ENCODE data around the gene PSMD9.

Gene PSMD9

DNA sequence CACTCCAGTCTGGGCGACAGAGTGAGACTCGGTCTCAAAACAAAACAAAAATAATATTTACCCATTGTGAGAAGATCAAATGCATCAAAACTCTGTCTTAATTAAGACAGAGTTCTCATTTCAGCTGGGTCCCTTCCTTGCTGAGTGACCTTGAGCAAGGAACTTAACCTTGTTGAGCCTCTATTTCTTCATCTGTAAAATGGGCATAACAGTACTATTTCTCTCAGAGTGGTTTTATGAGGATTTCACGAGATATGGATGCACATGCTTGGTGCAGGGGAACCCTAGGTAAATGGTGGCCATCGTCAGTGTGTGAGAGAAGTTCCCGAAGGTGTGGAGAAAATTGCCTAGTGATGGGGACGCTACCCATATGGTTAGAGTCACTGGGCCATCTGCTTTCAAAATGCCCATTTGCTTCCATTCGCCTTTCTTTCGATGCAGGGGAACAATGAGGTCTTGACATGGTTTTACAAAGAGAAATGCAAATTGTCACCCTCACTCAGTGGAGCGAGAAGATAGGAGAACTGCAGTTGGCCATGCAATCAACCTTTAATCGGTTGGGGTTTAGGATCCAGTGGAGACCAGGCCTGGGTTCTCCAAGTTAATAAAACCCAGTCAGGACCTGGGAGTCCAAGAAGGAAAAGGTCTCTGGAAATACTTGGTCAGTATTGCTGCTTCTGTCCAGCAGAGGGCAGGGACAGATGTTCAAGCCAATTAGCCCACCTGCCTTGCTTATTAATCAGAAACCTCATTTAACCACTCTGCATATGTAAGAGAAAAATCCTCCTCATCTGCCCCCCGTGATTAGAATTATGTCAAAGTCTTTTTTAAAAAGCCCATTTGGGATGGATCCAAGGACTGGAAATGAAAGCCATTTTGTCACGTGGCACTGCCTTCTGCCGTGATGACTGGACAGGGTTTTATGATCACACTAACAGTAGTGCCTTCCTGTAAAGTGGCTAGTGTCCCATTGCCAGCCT is 67.0 kb downstream of the PSMD9 start:
- DNase-seq (ENCODE audit: low read depth): no peak

DNA sequence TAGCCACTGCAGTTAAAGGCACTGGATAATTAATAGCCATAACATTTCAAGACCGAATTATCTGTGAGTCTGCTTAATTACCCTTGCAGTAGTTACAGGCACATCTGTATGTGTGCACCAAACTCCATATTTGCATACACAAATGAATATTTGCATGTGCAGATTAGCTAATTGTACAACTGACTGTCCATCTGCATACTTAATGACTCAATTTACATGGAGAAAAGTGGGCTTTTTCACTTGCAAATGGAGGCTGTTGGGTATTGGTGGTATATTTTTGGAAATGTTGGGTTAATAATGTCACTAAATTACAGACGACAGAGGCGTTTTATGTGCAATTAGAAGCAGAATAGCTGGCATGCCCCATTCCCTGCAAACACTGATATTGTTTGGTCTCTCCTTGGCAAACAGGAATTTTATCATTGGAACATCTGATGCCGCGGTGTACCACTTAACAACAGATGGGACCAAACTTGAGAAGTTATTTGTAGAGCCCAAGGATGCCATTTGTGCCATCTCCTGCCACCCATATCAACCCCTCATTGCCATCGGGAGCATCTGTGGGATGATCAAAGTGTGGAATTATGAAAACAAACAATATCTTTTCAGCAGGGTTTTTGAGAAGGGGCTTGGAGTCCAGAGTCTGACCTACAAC is 69.4 kb downstream of the PSMD9 start:
- DNase-seq (ENCODE audit: low read depth): no peak

DNA sequence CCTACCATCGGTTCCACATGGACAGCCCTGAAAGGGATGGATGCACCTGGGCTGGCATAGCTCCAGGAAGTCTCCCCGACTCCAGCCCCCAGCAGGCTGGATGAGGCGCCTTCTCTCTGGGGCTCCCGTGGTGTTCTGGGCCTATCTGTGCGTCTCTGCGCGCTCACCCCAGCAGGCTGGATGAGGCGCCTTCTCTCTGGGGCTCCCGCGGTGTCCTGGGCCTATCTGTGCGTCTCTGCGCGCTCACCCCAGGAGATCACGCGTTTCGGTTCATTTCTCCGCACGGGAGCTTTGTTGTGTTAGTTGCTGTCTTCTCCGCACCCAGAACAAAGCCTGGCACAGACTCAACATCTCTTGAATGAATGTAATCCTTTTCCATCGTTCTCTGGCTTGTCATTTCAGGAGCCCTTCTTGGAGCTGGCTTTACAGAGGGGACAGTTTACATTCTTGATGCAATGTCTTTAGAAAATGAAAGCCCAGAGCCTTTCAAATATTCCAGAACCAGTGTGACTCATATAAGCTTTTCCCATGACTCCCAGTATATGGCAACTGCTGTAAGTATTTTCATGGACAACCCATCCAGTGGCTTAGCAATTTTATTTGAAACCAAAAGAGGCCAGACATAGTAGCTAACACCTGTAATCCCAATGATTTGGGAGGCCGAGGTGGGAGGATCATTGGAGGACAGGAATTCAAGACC is 70.1 kb downstream of the PSMD9 start:
- no peak for DNase-seq (ENCODE audit: low read depth)

DNA sequence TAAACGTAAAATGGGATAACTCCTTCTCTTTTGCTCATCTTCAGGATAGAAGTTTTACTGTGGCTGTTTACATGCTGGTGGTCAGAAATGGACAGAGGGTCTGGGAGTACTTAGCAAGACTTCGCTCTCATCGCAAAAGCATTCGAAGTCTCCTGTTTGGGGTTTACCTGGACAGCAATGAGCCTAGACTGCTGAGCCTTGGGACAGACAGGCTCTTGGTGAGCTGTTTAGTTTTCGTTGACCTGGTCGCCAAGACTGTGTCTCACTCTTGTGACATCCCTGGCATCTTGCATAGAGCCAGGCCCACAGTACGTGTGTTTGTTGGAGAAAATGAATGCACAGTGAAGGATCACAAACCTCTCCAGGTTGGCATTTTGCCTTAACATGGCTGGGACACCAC is 72.0 kb downstream of the PSMD9 start:
- no peak for DNase-seq (ENCODE audit: low read depth)

DNA sequence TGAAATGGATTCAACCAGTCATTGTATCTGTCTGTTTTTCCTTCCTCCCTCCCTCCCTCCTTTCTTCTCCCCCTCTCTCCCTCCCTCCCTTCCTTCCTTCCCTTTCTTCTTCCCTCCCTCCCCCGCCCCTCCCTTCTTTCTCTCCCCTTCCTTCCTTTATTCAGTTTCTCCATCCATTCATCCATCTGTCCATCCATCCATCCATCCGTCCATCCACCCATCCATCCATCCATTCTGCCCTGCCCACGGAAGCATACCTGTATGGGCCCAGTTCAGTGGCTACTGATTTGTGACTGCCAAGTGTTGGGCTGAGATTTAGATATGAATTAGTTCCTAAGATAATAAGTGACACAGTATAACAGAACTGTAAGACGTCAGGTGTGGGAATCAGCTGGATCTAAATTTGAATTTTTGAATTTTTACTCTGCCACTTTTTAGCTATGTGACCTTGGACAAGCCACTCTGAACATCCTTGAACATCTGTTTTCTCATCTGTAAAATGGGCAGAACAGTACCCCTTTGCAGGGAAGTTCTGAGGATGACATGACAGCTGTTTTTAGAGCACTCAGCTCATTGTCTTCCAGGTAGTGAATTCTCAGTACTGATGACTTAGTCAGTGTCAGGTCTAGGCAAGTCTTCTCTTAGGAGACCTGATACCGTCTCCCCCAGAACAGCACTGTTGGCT is 72.7 kb downstream of the PSMD9 start:
- DNase-seq (ENCODE audit: low read depth): no peak

DNA sequence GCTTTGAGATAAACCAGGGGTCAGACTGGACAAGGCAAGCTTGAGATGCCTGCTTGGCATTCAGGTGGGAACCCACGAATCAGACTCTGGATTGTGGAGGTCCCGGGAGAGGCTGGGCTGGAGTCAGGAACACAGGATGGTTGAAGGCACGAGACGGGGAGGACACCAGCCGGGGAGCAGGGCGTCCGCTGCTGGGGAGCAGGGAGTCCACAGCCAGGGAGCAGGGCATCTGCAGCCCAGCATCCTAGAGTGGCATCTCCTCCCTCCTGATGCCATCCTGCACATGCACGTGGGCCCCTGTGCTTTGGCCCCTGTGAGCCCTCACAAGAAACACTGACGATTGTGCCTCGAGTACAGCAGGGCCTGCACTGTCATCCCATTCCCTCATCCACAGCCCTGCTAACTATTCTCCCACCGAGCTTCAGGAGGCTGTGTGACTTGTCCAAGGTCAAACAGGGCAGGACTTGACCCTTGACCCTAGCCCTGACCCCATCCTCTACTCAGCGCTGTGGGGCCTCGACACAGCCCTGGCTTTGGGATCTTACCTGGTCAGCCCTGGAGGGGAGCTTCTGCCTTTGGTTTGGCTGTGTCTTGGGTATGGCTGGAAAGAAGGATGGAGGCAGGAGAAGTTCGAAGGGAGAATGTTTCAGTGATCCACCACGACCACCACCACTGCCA is 74.9 kb downstream of the PSMD9 start:
- DNase-seq (ENCODE audit: low read depth): no peak

DNA sequence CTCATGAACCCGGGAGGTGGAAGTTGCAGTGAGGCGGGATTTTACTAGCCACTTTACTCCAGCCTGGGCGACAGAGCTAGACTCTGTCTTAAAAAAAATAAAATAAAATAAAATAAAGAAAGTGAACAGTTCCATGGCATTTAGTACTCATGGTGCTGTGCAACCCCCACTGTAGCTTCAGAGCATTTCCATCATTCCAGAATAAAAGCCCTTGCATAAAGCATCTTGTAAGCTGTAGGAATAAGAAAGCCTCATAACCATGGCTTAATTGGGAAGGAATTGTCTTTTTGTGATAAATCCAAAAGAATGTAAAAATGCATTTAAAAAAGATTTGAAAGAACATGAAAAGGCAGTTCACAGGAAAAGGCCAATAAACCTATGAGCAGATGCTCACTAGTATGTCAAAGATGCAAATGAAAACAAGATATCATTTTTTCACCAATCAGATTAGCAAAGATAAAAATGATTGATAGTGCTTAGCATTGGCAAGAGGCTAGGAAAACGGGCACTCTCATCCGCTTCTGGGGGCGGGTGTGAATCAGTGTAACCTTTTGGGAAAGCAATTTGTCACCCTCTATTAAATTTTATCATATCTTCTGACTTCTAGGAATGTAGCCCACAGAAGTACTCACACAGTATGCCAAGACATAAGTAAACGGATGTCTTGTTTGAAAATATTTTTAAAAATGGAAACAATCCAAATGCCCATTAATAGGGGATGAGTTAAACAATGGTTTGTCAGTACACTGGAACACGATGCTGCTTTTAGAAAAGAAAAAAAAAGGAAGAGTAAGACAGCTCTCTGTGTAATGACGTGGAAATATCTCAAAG is 76.4 kb downstream of the PSMD9 start:
- no peak for DNase-seq (ENCODE audit: low read depth)

DNA sequence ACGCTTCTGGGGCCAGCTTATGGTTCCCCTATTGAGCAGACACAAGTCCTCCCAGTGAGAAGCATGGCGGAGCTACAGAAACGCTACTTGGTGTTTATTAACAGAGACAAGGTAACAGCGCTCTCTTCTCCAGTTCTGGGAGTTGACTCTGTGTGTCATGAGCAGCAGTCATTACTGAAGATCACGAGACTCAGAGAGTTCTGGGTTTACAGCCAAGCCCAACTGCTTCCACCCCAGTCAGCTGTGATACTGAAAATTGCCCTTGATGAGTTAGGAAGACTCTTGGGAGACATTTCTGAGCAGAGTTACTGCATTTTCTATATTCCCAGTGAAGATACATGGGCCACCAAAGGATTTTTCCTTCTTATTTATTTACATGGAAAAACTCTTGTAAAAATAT is 78.4 kb downstream of the PSMD9 start:
- no peak for DNase-seq (ENCODE audit: low read depth)
